ENCODE data around the gene RBM22.

The RBM22 gene

GRCh38 chr5:150663936-150664335 lies 36.9 kb downstream of the RBM22 start:
- TF ChIP-seq CTCF (IDR thresholded peaks at IDR 0.05; ENCODE audit: low read length): no peak
- TF ChIP-seq EZH2phosphoT487 (IDR thresholded peaks at IDR 0.05; ENCODE audit: low read length): no peak
- no peak for TF ChIP-seq EZH2 (optimal IDR thresholded peaks at IDR 0.05; ENCODE audit: low read depth, low read length)
- no peak for DNase-seq
- Histone ChIP-seq H3K9me2 (replicated peaks; ENCODE audit: insufficient read depth, low read length) (no peaks in the 10 kb centered on the region), H2AFZ (ENCODE audit: low read length) (no peak overlapping the region), H3K9me3 (replicated peaks; ENCODE audit: insufficient read depth, low read length) (no peaks in the 10 kb centered on the region), H4K20me1 (ENCODE audit: insufficient read depth, low read length) (no peaks in the 10 kb centered on the region), H3K27ac (ENCODE audit: low read length) (no peak overlapping the region), H3K36me3 (replicated peaks; ENCODE audit: insufficient read depth, low read length) (no peaks in the 10 kb centered on the region), H3K4me3 (ENCODE audit: low read length) (no peak overlapping the region), H3K9ac (ENCODE audit: low read length) (no peak overlapping the region), H3K79me2 (ENCODE audit: low read length) (no peaks in the 10 kb centered on the region), H3F3A (ENCODE audit: insufficient read depth, low read length) (no peaks in the 10 kb centered on the region), H3K27me3 (replicated peaks; ENCODE audit: insufficient read depth, low read length) (peaks cover 5% of the 10 kb centered on the region; the same call in 1 of the 2 replicates), H3K4me2 (ENCODE audit: low read depth, low read length) (no peak overlapping the region), H3K4me1 (ENCODE audit: low read length) (no peaks in the 10 kb centered on the region)

- Histone ChIP-seq H3K79me2 (ENCODE audit: low read length) (no peaks in the 10 kb centered on the region), H3K36me3 (replicated peaks; ENCODE audit: insufficient read depth, low read length) (no peaks in the 10 kb centered on the region), H3K27me3 (replicated peaks; ENCODE audit: insufficient read depth, low read length) (peaks cover 5% of the 10 kb centered on the region; the same call in 1 of the 2 replicates), H3K4me1 (ENCODE audit: low read length) (no peaks in the 10 kb centered on the region), H2AFZ (ENCODE audit: low read length) (no peak overlapping the region), H4K20me1 (ENCODE audit: insufficient read depth, low read length) (no peaks in the 10 kb centered on the region), H3K4me3 (ENCODE audit: low read length) (no peak overlapping the region), H3K9me3 (replicated peaks; ENCODE audit: insufficient read depth, low read length) (no peaks in the 10 kb centered on the region), H3K4me2 (ENCODE audit: low read depth, low read length) (no peak overlapping the region), H3K9ac (ENCODE audit: low read length) (no peak overlapping the region), H3K9me2 (replicated peaks; ENCODE audit: insufficient read depth, low read length) (no peaks in the 10 kb centered on the region), H3K27ac (ENCODE audit: low read length) (no peak overlapping the region), H3F3A (ENCODE audit: insufficient read depth, low read length) (no peaks in the 10 kb centered on the region)
- no peak for DNase-seq
- TF ChIP-seq EZH2phosphoT487 (IDR thresholded peaks at IDR 0.05; ENCODE audit: low read length) (no peak), CTCF (IDR thresholded peaks at IDR 0.05; ENCODE audit: low read length) (no peak), EZH2 (optimal IDR thresholded peaks at IDR 0.05; ENCODE audit: low read depth, low read length) (no peak)
These were observed 37.9 kb downstream of the RBM22 start for GRCh38 chr5:150662731-150663516.

- Histone ChIP-seq H3K9me2 (replicated peaks; ENCODE audit: insufficient read depth, low read length) (no peaks in the 10 kb centered on the region), H3K27me3 (replicated peaks; ENCODE audit: insufficient read depth, low read length) (peaks cover 5% of the 10 kb centered on the region; the same call in 1 of the 2 replicates), H3K4me3 (ENCODE audit: low read length) (no peak overlapping the region), H3K36me3 (replicated peaks; ENCODE audit: insufficient read depth, low read length) (no peaks in the 10 kb centered on the region), H2AFZ (ENCODE audit: low read length) (no peak overlapping the region), H3K27ac (ENCODE audit: low read length) (no peak overlapping the region), H3F3A (ENCODE audit: insufficient read depth, low read length) (no peaks in the 10 kb centered on the region), H4K20me1 (ENCODE audit: insufficient read depth, low read length) (no peaks in the 10 kb centered on the region), H3K9ac (ENCODE audit: low read length) (no peak overlapping the region), H3K79me2 (ENCODE audit: low read length) (no peaks in the 10 kb centered on the region), H3K4me1 (ENCODE audit: low read length) (no peaks in the 10 kb centered on the region), H3K9me3 (replicated peaks; ENCODE audit: insufficient read depth, low read length) (no peaks in the 10 kb centered on the region), H3K4me2 (ENCODE audit: low read depth, low read length) (no peak overlapping the region)
- no peak for DNase-seq
- TF ChIP-seq EZH2 (optimal IDR thresholded peaks at IDR 0.05; ENCODE audit: low read depth, low read length): no peak
- TF ChIP-seq EZH2phosphoT487 (IDR thresholded peaks at IDR 0.05; ENCODE audit: low read length): no peak
- no peak for TF ChIP-seq CTCF (IDR thresholded peaks at IDR 0.05; ENCODE audit: low read length)
These were observed 38.9 kb downstream of the RBM22 start for GRCh38 chr5:150661821-150662596.

All from MM.1S (cell line).